Measurements from ENCODE around the gene CCDC93. TPM values are rescaled to one million over a fixed set of nuclear protein-coding genes. Genes with fewer than 3 reads are reported as not detected.

CCDC93 gene
- polyA plus RNA-seq, 6 donors from 2014 or later, result 5.1 to 11.6 (median 9.5) TPM

- DNase-seq (peak; percentile 77), ATAC-seq (ENCODE audit: low read depth in 2 of 2) (peak; percentile 99)
- H3K9me3 Mint-ChIP-seq, result no peaks in the 10 kb centered on the region
- peaks cover 9 to 15% (median 11%) of the 10 kb centered on the region in 3 donors for H3K4me1 Mint-ChIP-seq
- H3K4me3 Mint-ChIP-seq, result no peak overlapping the region
- no peaks in the 10 kb centered on the region for H3K27me3 Mint-ChIP-seq
- peaks cover 27 to 44% of the 10 kb centered on the region in 2 donors for H3K36me3 Mint-ChIP-seq
- peak overlapping the region; percentile 2 to 93 (median 88) for H3K27ac Mint-ChIP-seq
These were observed 10.5 kb downstream of the CCDC93 start for GRCh38 chr2:118003396-118003824.

DNA sequence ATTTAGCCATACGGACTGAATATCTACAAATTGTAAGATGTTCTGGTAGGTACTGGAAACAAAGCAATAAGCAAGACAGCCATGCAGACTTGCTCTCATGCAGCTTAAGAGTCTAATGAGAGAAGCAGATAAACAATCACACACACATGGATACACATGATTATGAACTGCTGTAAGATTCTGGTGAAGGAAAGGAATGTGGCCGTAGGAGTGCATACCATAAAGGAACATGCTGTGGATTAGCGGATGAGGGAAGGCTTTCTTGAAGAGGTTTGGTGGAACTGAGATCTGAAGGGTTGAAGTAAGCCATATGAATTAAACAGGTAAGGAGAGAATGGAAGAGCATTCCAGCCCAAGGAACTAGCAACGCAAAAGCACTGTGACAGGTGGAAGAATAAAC is 13.8 kb downstream of the CCDC93 start:
- Mint-ChIP-seq H3K9me3 (no peaks in the 10 kb centered on the region), H3K27ac (peak overlapping the region in 1 of 6 donors; percentile 26), H3K27me3 (no peaks in the 10 kb centered on the region), H3K36me3 (peaks cover 29 to 51% of the 10 kb centered on the region in 2 donors), H3K4me1 (peaks cover 9 to 12% (median 11%) of the 10 kb centered on the region in 3 donors), H3K4me3 (no peak overlapping the region)
- no peak for DNase-seq
- no peak for ATAC-seq (ENCODE audit: low read depth in 2 of 2)

DNA sequence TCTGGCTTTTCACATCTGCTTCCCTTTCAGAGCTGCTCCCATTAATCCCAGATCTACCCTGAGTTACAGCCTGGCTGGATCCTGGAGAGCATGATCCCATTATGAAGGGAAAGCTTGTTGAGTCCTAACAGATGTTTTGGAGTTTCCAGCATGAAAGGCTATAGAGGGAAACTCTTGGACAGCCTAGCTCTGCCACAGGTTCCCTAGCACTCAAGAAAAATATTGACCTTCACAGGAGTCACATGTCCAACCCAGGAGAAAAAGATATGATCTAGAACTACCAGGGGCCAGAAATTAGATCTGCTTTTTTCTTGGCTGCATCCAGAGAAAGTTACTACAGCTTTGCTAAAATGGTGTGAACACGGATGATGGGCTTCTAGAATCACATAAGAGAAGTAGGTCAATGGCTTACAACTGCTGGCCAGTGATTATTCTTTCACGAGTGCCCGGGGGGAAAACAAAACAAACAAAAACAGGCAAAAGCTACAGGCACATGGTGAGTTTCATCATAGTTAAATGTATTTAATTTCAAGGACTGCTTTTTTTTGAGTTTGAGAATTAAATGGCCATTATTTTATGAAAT is 15.9 kb downstream of the CCDC93 start:
- Mint-ChIP-seq H3K36me3 (peaks cover 37 to 54% of the 10 kb centered on the region in 2 donors), H3K27me3 (no peaks in the 10 kb centered on the region), H3K4me1 (peaks cover 3 to 5% (median 4%) of the 10 kb centered on the region in 3 donors), H3K27ac (peak overlapping the region in 3 of 6 donors; percentile 36 to 62 (median 60)), H3K4me3 (no peak overlapping the region), H3K9me3 (no peaks in the 10 kb centered on the region)
- ATAC-seq (ENCODE audit: low read depth in 2 of 2), result no peak
- no peak for DNase-seq

GRCh38 chr2:117996525-117996924 is 17.3 kb downstream of the CCDC93 start:
- no peak overlapping the region for H3K4me3 Mint-ChIP-seq
- H3K4me1 Mint-ChIP-seq, result peaks cover 0 to 4% (median 0%) of the 10 kb centered on the region in 3 donors
- H3K27ac Mint-ChIP-seq, result peak overlapping the region in 2 of 6 donors; percentile 29 to 62
- H3K27me3 Mint-ChIP-seq, result no peaks in the 10 kb centered on the region
- H3K9me3 Mint-ChIP-seq, result no peaks in the 10 kb centered on the region
- DNase-seq (no peak), ATAC-seq (ENCODE audit: low read depth in 2 of 2) (no peak)
- peaks cover 38 to 57% of the 10 kb centered on the region in 2 donors for H3K36me3 Mint-ChIP-seq

DNA sequence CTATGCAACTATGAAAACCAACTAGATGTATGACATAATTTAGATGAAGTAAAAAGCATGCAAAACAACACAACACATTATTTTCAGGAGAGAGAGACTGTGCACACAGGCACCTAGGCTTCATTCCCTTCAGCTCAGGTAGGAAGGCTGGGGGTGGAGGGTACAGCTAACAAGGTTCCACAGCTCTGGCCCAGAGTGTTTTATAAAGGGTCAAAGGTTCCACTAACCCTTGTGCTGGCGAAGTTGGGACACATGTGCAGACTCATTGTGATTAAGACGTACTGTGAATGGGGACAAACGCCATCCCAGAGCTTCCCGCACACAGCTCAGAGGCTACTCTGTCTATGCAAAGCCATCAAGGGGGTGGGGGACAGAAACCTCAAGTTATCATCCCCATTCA is 19.1 kb downstream of the CCDC93 start:
- Mint-ChIP-seq H3K9me3 (no peaks in the 10 kb centered on the region), H3K27me3 (no peaks in the 10 kb centered on the region), H3K4me1 (peaks cover 0 to 4% (median 0%) of the 10 kb centered on the region in 3 donors), H3K27ac (peak overlapping the region in 1 of 6 donors; percentile 64), H3K4me3 (no peak overlapping the region), H3K36me3 (peaks cover 45 to 58% of the 10 kb centered on the region in 2 donors)
- DNase-seq (no peak), ATAC-seq (ENCODE audit: low read depth in 2 of 2) (no peak)

- ATAC-seq (ENCODE audit: low read depth in 2 of 2), result no peak
- H3K4me1 Mint-ChIP-seq, result no peaks in the 10 kb centered on the region
- peaks cover 25 to 33% of the 10 kb centered on the region in 2 donors for H3K36me3 Mint-ChIP-seq
- no peaks in the 10 kb centered on the region for H3K9me3 Mint-ChIP-seq
- no peak overlapping the region for H3K4me3 Mint-ChIP-seq
- H3K27ac Mint-ChIP-seq, result peak overlapping the region in 2 of 6 donors; percentile 26 to 32
- no peak for DNase-seq
- no peaks in the 10 kb centered on the region for H3K27me3 Mint-ChIP-seq
These were observed 23.9 kb downstream of the CCDC93 start for GRCh38 chr2:117989854-117990438.

- H3K36me3 Mint-ChIP-seq, result peaks cover 29 to 44% of the 10 kb centered on the region in 2 donors
- no peaks in the 10 kb centered on the region for H3K9me3 Mint-ChIP-seq
These were observed 26.7 kb downstream of the CCDC93 start for GRCh38 chr2:117987121-117987520.

GRCh38 chr2:117985092-117985491 is 28.8 kb downstream of the CCDC93 start:
- peaks cover 0 to 6% (median 3%) of the 10 kb centered on the region in 3 donors for H3K4me1 Mint-ChIP-seq
- H3K9me3 Mint-ChIP-seq, result no peaks in the 10 kb centered on the region
- DNase-seq (no peak), ATAC-seq (ENCODE audit: low read depth in 2 of 2) (no peak)
- H3K27ac Mint-ChIP-seq, result peak overlapping the region in 2 of 6 donors; percentile 51 to 88
- no peak overlapping the region for H3K4me3 Mint-ChIP-seq
- H3K27me3 Mint-ChIP-seq, result no peaks in the 10 kb centered on the region
- H3K36me3 Mint-ChIP-seq, result peaks cover 24 to 35% of the 10 kb centered on the region in 2 donors

More at GRCh38 chr2:117987121-117987520, 26.7 kb downstream of the CCDC93 start:
- H3K27me3 Mint-ChIP-seq, result no peaks in the 10 kb centered on the region
- H3K4me3 Mint-ChIP-seq, result no peak overlapping the region
- ATAC-seq (ENCODE audit: low read depth in 2 of 2) (no peak), DNase-seq (no peak)
- peaks cover 0 to 6% (median 0%) of the 10 kb centered on the region in 3 donors for H3K4me1 Mint-ChIP-seq
- peak overlapping the region in 1 of 6 donors; percentile 18 for H3K27ac Mint-ChIP-seq

- no peak for ATAC-seq (ENCODE audit: low read depth in 2 of 2)
- H3K36me3 Mint-ChIP-seq, result peaks cover 24 to 34% of the 10 kb centered on the region in 2 donors
These were observed 29.7 kb downstream of the CCDC93 start for GRCh38 chr2:117984208-117984607.

DNA sequence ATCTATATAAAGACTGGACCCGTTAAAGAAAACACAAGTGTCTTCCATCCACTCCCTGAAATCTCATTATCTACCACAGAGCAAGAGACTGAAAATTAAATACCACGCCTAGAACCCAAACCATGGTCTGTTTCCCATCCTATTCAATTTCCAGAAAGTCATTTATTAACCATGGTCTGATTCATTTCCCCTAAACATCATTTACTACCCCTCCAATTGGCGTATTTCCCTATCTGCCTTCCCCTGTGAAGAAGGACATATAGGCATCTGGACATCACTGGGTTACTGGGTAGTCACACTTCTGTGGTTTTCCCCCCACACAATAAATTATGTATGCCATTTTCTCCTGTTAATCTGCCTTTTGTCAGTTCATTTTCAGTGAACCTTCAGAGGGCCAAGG is 30.8 kb downstream of the CCDC93 start:
- Mint-ChIP-seq H3K9me3 (no peaks in the 10 kb centered on the region), H3K36me3 (peaks cover 30 to 38% of the 10 kb centered on the region in 2 donors), H3K27me3 (no peaks in the 10 kb centered on the region), H3K27ac (peak overlapping the region in 2 of 6 donors; percentile 22 to 76), H3K4me3 (no peak overlapping the region), H3K4me1 (peaks cover 2 to 10% (median 6%) of the 10 kb centered on the region in 3 donors)
- ATAC-seq (ENCODE audit: low read depth in 2 of 2) (no peak), DNase-seq (no peak)

More at GRCh38 chr2:117984208-117984607, 29.7 kb downstream of the CCDC93 start:
- H3K9me3 Mint-ChIP-seq, result no peaks in the 10 kb centered on the region
- peak overlapping the region in 1 of 8 donors; percentile 25 for H3K4me3 Mint-ChIP-seq
- no peaks in the 10 kb centered on the region for H3K27me3 Mint-ChIP-seq
- peaks cover 2 to 6% (median 6%) of the 10 kb centered on the region in 3 donors for H3K4me1 Mint-ChIP-seq
- H3K27ac Mint-ChIP-seq, result peak overlapping the region in 4 of 6 donors; percentile 51 to 91 (median 66)
- DNase-seq, result no peak

DNA sequence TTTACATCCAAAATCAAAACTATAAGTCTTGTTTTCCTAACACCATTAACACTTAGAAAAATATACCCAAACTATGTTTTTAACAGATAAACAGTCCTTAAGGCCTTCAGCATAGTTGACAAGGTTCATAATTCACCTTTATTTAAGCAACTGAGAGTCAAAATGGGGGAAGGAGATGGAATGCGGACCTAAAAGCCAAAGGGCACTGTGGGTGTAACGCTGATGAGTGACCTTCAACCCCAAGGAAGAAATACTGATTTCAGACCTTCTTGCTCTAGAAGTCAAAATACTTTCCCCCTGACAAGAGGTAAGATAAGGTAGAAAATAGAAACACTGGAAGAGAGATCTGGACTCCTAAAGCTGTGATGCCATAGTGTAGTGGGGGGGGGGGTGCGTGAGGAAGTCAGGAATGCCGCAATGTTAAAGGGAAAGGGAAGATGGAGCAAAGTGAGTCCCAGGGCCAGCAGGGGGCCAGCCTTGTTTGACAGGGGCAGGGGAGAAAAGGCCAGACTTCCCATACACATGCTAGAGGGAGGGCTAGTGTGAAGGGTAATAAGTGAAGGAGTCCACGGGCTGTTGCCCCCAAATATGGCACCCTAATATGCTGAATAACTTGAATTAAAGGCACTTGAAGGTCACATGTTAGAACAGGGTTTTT is 31.4 kb downstream of the CCDC93 start:
- no peaks in the 10 kb centered on the region for H3K9me3 Mint-ChIP-seq
- peaks cover 30 to 43% of the 10 kb centered on the region in 2 donors for H3K36me3 Mint-ChIP-seq
- peak overlapping the region in 2 of 6 donors; percentile 22 to 76 for H3K27ac Mint-ChIP-seq
- H3K4me3 Mint-ChIP-seq, result no peak overlapping the region
- H3K4me1 Mint-ChIP-seq, result peaks cover 2 to 10% (median 6%) of the 10 kb centered on the region in 3 donors
- no peaks in the 10 kb centered on the region for H3K27me3 Mint-ChIP-seq
- DNase-seq (no peak), ATAC-seq (ENCODE audit: low read depth in 2 of 2) (no peak)

DNA sequence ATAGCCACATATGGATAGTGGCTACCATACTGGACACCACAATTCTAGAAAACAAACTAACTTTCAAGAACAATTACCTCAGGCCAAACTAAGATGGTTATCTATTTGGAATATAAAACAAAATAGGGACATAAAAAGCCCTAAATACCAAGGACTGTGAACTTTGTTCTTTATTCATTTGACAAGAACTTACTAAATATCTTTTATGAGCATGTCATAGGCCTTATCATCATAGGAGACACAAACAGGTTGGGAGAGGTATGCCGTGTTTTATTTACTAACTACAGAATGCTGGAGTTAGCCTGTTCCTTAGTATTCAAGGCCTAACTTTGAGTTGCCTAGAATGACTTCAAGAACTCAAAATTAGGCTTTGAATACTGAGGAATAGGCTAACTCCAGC is 32.1 kb downstream of the CCDC93 start:
- DNase-seq (no peak), ATAC-seq (ENCODE audit: low read depth in 2 of 2) (no peak)
- peaks cover 30 to 47% of the 10 kb centered on the region in 2 donors for H3K36me3 Mint-ChIP-seq
- no peak overlapping the region for H3K27ac Mint-ChIP-seq
- no peak overlapping the region for H3K4me3 Mint-ChIP-seq
- no peaks in the 10 kb centered on the region for H3K9me3 Mint-ChIP-seq
- H3K27me3 Mint-ChIP-seq, result no peaks in the 10 kb centered on the region
- peaks cover 2 to 10% (median 6%) of the 10 kb centered on the region in 3 donors for H3K4me1 Mint-ChIP-seq

GRCh38 chr2:117980783-117981676 is 32.8 kb downstream of the CCDC93 start:
- Mint-ChIP-seq H3K27ac (peak overlapping the region in 1 of 6 donors; percentile 61), H3K4me3 (peak overlapping the region in 1 of 8 donors; percentile 2), H3K9me3 (no peaks in the 10 kb centered on the region), H3K4me1 (peaks cover 2 to 10% (median 6%) of the 10 kb centered on the region in 3 donors), H3K27me3 (no peaks in the 10 kb centered on the region), H3K36me3 (peaks cover 30 to 47% of the 10 kb centered on the region in 2 donors)
- ATAC-seq (ENCODE audit: low read depth in 2 of 2) (no peak), DNase-seq (no peak)

Data from naive B cell (primary cell).